IMR-90 (cell line): ENCODE data around the gene LHFPL3. TPM values are rescaled to one million over a fixed set of nuclear protein-coding genes. Genes with fewer than 3 reads are reported as not detected.

Experiments
- ATAC-seq: fragments of 200-7000 bp; cut with Tn5 transposase; 2 replicates; pipeline ENCODE4 v1.9.1; 2020; ENCODE audit warnings: low read depth, mild to moderate bottlenecking, moderate library complexity
- BruUV-seq: library from RNA; stranded (reverse); fragments of 400-500 nt; replicated peaks from 2 replicates; lab custom pipeline; 2021; lab: Mats Ljungman, UMichigan
- CTCF ChIA-PET: fragments of 300-600 bp; formaldehyde crosslinking; extraction: SDS; loops from one replicate; lab custom pipeline; 2021; ENCODE audit warnings: antibody characterized with exemption; lab: Yijun Ruan, JAX
- POLR2A ChIA-PET: fragments of 300-600 bp; sonication (Branson Sonifier 250); formaldehyde crosslinking; loops from one replicate; lab custom pipeline; 2022; ENCODE audit warnings: antibody characterized with exemption; ENCODE audit not compliant: unreplicated experiment; lab: Charles Lee
- DNase-seq: peaks from one replicate; pipeline ENCODE4 v3.0.0; 2013
- H2AFZ ChIP-seq: replicated peaks from 2 replicates; pipeline ENCODE3; 2013; ENCODE audit warnings: low read length, mild to moderate bottlenecking; ENCODE audit not compliant: poor library complexity
- H2AK5ac ChIP-seq: 2 replicates; pipeline ENCODE4 v1.6.1; 2013; ENCODE audit warnings: low read depth, low read length, inconsistent platforms
- H2AK9ac ChIP-seq: replicated peaks from 2 replicates; pipeline ENCODE3; 2013; ENCODE audit warnings: mild to moderate bottlenecking, low read depth, low read length, moderate library complexity; ENCODE audit not compliant: poor library complexity
- H2BK120ac ChIP-seq: 2 replicates; pipeline ENCODE4 v1.6.1; 2013; ENCODE audit warnings: low read depth, low read length, inconsistent platforms
- H2BK15ac ChIP-seq: 3 replicates; pipeline ENCODE4 v1.6.1; 2013; ENCODE audit warnings: low read depth, low read length, inconsistent platforms
- H2BK20ac ChIP-seq: 2 replicates; pipeline ENCODE4 v1.6.1; 2013; ENCODE audit warnings: low read depth, mild to moderate bottlenecking, inconsistent platforms, low read length, moderate library complexity
- H2BK5ac ChIP-seq: 2 replicates; pipeline ENCODE4 v1.6.1; 2013; ENCODE audit warnings: mild to moderate bottlenecking, low read depth, low read length, inconsistent platforms; ENCODE audit not compliant: poor library complexity, severe bottlenecking
- H3K14ac ChIP-seq: replicated peaks from 2 replicates; pipeline ENCODE4 v1.6.1; 2013; ENCODE audit warnings: low read depth, low read length, inconsistent platforms
- H3K18ac ChIP-seq: 2 replicates; pipeline ENCODE4 v1.6.1; 2013; ENCODE audit warnings: low read depth, low read length, control low read depth
- H3K23ac ChIP-seq: 2 replicates; pipeline ENCODE4 v1.6.1; 2013; ENCODE audit warnings: low read depth, low read length, inconsistent platforms
- H3K27ac ChIP-seq: 2 replicates; pipeline ENCODE4 v1.5.1; 2013; ENCODE audit warnings: mild to moderate bottlenecking, control low read depth, low read length; ENCODE audit not compliant: insufficient read depth
- H3K27me3 ChIP-seq: 2 replicates; pipeline ENCODE4 v1.6.1; 2013; ENCODE audit warnings: low read length; ENCODE audit not compliant: control insufficient read depth, insufficient read depth
- H3K36me3 ChIP-seq: 2 replicates; pipeline ENCODE4 v1.6.1; 2013; ENCODE audit warnings: low read length, mixed read lengths; ENCODE audit not compliant: control insufficient read depth, insufficient read depth
- H3K4ac ChIP-seq: 2 replicates; pipeline ENCODE4 v1.6.1; 2013; ENCODE audit warnings: low read depth, low read length, inconsistent platforms
- H3K4me1 ChIP-seq: 2 replicates; pipeline ENCODE4 v1.6.1; 2013; ENCODE audit warnings: low read length, mixed read lengths; ENCODE audit not compliant: control insufficient read depth, insufficient read depth
- H3K4me2 ChIP-seq: 2 replicates; pipeline ENCODE4 v1.6.1; 2013; ENCODE audit warnings: low read depth, mild to moderate bottlenecking, control low read depth, low read length, moderate library complexity
- H3K4me3 ChIP-seq: 2 replicates; pipeline ENCODE4 v1.5.1; 2013; ENCODE audit warnings: low read depth, mild to moderate bottlenecking, control low read depth, low read length, moderate library complexity; ENCODE audit not compliant: insufficient read depth
- H3K56ac ChIP-seq: 2 replicates; pipeline ENCODE4 v1.6.1; 2013; ENCODE audit warnings: low read length, inconsistent platforms; ENCODE audit not compliant: insufficient read depth; ENCODE audit errors: extremely low read depth
- H3K79me1 ChIP-seq, 2 experiments: 2 replicates each; pipeline ENCODE4 v1.6.1; 2013; ENCODE audit warnings: low read length in 2 of 2, inconsistent platforms in 1 of 2, low read depth in 1 of 2
- H3K9ac ChIP-seq: 2 replicates; pipeline ENCODE4 v1.6.1; 2013; ENCODE audit warnings: low read depth, low read length, control low read depth
- H3K9me1 ChIP-seq: 2 replicates; pipeline ENCODE4 v1.6.1; 2013; ENCODE audit warnings: low read length, inconsistent platforms; ENCODE audit not compliant: insufficient read depth
- H3K9me3 ChIP-seq: 2 replicates; pipeline ENCODE4 v1.6.1; 2013; ENCODE audit warnings: low read length; ENCODE audit not compliant: control insufficient read depth, insufficient read depth
- H4K20me1 ChIP-seq: 2 replicates; pipeline ENCODE4 v1.6.1; 2013; ENCODE audit warnings: low read length, inconsistent platforms; ENCODE audit not compliant: insufficient read depth
- H4K5ac ChIP-seq: 2 replicates; pipeline ENCODE4 v1.6.1; 2013; ENCODE audit warnings: mild to moderate bottlenecking, low read depth, low read length, control low read depth
- H4K8ac ChIP-seq, 2 experiments: 2 replicates each; pipeline ENCODE4 v1.6.1; 2013; ENCODE audit warnings: low read depth in 2 of 2, low read length in 2 of 2, control low read depth in 1 of 2, inconsistent platforms in 1 of 2
- H4K91ac ChIP-seq: 2 replicates; pipeline ENCODE4 v1.6.1; 2013; ENCODE audit warnings: low read depth, low read length, inconsistent platforms; ENCODE audit not compliant: insufficient read depth
- CEBPB ChIP-seq: IDR thresholded peaks from 2 replicates; pipeline ENCODE4 v1.6.1; 2012; ENCODE audit warnings: low read depth, low read length, improper control_type of control experiment
- CHD1 ChIP-seq: IDR thresholded peaks from 2 replicates; pipeline ENCODE4 v1.6.1; 2012; ENCODE audit warnings: low read depth, low read length, improper control_type of control experiment
- CTCF ChIP-seq: conservative IDR thresholded peaks from 2 replicates; pipeline ENCODE4 v1.5.1; 2012; ENCODE audit warnings: mild to moderate bottlenecking, low read depth, low read length, improper control_type of control experiment
- RFX5 ChIP-seq: IDR thresholded peaks from 2 replicates; pipeline ENCODE4 v1.8.0; 2012; ENCODE audit warnings: low read depth, mild to moderate bottlenecking, low read length, moderate library complexity
- WGBS, 2 experiments: methylation state at CpG; one replicate each; pipeline versions ENCODE4 v1.1.5 to v1.1.7; 2013; ENCODE audit warnings: missing lambda C conversion rate in 2 of 2; ENCODE audit not compliant: insufficient read length in 1 of 2; ENCODE audit errors: extremely low coverage in 2 of 2; 5-methylcytosine and 5-hydroxymethylcytosine counted together
- dilution Hi-C: fragments of 300-500 bp; cut with HindIII; formaldehyde crosslinking; loops from one replicate; pipeline ENCODE4 v1.14.3; 2018; ENCODE audit warnings: low sequenced_read_pairs; ENCODE audit not compliant: unreplicated experiment
- in situ Hi-C: fragments of 300-500 bp; cut with MboI; formaldehyde crosslinking; loops from 3 replicates; pipeline ENCODE4 v1.14.3; 2019; ENCODE audit warnings: low sequenced_read_pairs, inconsistent platforms, mixed read lengths
- intact Hi-C: fragments of 100-400 bp; cut with micrococcal nuclease; formaldehyde crosslinking; loops from 2 replicates; pipeline ENCODE4 v1.10.0; 2022
- polyA plus RNA-seq, 3 experiments: library from polyadenylated mRNA; depleted of rRNA; stranded (reverse); fragments of >200 nt; gene quantifications; 2 replicates each; pipeline ENCODE4 v1.2.3, GENCODE V29; 2012; ENCODE audit warnings: low replicate concordance in 1 of 3
- total RNA-seq: library from RNA; depleted of rRNA; stranded (reverse); fragments of >200 nt; gene quantifications from 2 replicates; pipeline ENCODE4 v1.2.3, GENCODE V29; 2012

Gene LHFPL3
- total and polyA plus RNA-seq, 2 of the 4 experiments (the other 2 are of a cell fraction): not detected

- Histone ChIP-seq H3K14ac (no peak overlapping the region), H2AFZ (no peak overlapping the region), H3K9ac (no peak overlapping the region), H3K27me3 (no peaks in the 10 kb centered on the region), H4K8ac (no peak overlapping the region), H2AK5ac (no peak overlapping the region), H3K4me2 (no peak overlapping the region), H3K27ac (no peak overlapping the region), H3K4me1 (no peaks in the 10 kb centered on the region), H3K56ac (no peak overlapping the region), H3K9me3 (peaks cover 8% of the 10 kb centered on the region), H3K36me3 (no peaks in the 10 kb centered on the region), H3K18ac (no peak overlapping the region), H2BK20ac (no peak overlapping the region), H2BK120ac (no peak overlapping the region), H2AK9ac (no peak overlapping the region), H3K79me1 (no peaks in the 10 kb centered on the region), H3K9me1 (no peaks in the 10 kb centered on the region), H3K4me3 (no peak overlapping the region), H2BK15ac (no peak overlapping the region), H2BK5ac (no peak overlapping the region), H4K91ac (no peak overlapping the region), H3K23ac (no peak overlapping the region), H3K4ac (no peak overlapping the region), H4K20me1 (no peaks in the 10 kb centered on the region), H4K5ac (no peak overlapping the region)
- ATAC-seq (no peak), DNase-seq (no peak)
- ChIA-PET CTCF (no interaction called here), POLR2A (no interaction called here)
- in situ Hi-C loops: no loop called here
- no TSS peak for BruUV-seq
- intact Hi-C loops: no loop called here
- no peak for TF ChIP-seq CEBPB
- no peak for TF ChIP-seq CTCF
- TF ChIP-seq RFX5: no peak
- no peak for TF ChIP-seq CHD1
- dilution Hi-C loops: no loop called here
- 14% methylated on average over 1 of the region's 4 CpGs; no CpG with 5 or more reads in 1 of the 2 experiments for WGBS, 2 experiments
Observed at GRCh38 chr7:104534149-104534548, 205.7 kb downstream of the LHFPL3 start.
